ENCODE measurements around the gene MAOA. TPM values are rescaled to one million over a fixed set of nuclear protein-coding genes. Genes with fewer than 3 reads are reported as not detected.
"Not testable (repeated sequence)": the region's sequence is repeated elsewhere in the genome, so short reads cannot be mapped to it uniquely, and the experiment has no call there.

The MAOA gene
- polyA plus RNA-seq (2012; ENCODE audit: low read depth, missing spikeins) = not detected

DNA sequence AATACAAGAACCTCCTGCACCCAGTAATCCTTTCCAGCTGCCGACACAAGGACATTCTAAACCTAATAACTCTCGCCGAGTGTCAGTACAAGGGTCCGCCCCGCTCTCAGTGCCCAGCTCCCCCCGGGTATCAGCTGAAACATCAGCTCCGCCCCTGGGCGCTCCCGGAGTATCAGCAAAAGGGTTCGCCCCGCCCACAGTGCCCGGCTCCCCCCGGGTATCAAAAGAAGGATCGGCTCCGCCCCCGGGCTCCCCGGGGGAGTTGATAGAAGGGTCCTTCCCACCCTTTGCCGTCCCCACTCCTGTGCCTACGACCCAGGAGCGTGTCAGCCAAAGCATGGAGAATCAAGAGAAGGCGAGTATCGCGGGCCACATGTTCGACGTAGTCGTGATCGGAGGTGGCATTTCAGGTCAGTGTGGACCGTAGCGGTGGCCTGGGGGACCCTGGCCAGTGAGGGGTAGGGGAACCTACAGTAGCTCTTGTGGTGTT lies at the start of gene MAOA:
MAOA (plus strand) TSS at position 295 of the 490 bp plus-strand sequence; CDS start at position 338, 43 bp downstream.
- no peak for TF ChIP-seq SPI1 (IDR thresholded peaks at IDR 0.05; ENCODE audit: low read depth, low read length)

DNA sequence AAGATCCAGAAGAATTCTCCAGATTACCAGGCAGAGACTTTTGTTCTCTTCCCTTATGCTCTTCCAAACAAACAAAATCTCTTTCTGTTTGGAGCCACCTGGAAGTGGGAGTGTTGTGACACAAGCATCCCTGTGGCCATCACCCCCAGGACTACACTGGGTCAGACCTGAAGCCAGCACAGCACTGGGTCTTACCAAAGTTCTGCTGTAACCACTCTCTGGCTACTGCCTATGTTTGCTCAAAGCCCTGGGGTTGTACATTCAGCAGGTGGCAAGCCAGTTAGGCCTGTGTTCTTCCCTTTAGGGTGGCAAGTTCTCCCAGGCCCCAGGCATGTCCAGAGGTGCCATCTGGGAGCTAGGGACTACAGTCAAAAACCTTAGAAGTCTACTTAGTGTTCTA lies 43.7 kb upstream of the MAOA start:
- no peak for FAIRE-seq
- TF ChIP-seq TAF1 (IDR thresholded peaks at IDR 0.05; ENCODE audit: low read depth, low read length) (no peak), POLR2A (IDR thresholded peaks at IDR 0.05; ENCODE audit: low read depth, low read length) (no peak), POLR2AphosphoS5 (IDR thresholded peaks at IDR 0.05; ENCODE audit: low read depth, low read length) (no peak), PAX5 (IDR thresholded peaks at IDR 0.05; ENCODE audit: insufficient read depth, low read length, severe bottlenecking) (no peak), POU2F2 (IDR thresholded peaks at IDR 0.05; ENCODE audit: low read depth, low read length) (no peak), SPI1 (IDR thresholded peaks at IDR 0.05; ENCODE audit: low read depth, low read length) (no peak)
- no peak for DNase-seq (ENCODE audit: insufficient read length, low spot score)

More for the DNA sequence above, at the start of gene MAOA:
- FAIRE-seq (no peak), DNase-seq (ENCODE audit: insufficient read length, low spot score) (no peak)

- TF ChIP-seq SPI1 (IDR thresholded peaks at IDR 0.05; ENCODE audit: low read depth, low read length) (no peak), POLR2A (IDR thresholded peaks at IDR 0.05; ENCODE audit: low read depth, low read length) (no peak), POU2F2 (IDR thresholded peaks at IDR 0.05; ENCODE audit: low read depth, low read length) (no peak), TAF1 (IDR thresholded peaks at IDR 0.05; ENCODE audit: low read depth, low read length) (no peak)
- FAIRE-seq (no peak), DNase-seq (ENCODE audit: insufficient read length, low spot score) (no peak)
Measured at GRCh38 chrX:43615660-43616059, 40.4 kb upstream of the MAOA start.

DNA sequence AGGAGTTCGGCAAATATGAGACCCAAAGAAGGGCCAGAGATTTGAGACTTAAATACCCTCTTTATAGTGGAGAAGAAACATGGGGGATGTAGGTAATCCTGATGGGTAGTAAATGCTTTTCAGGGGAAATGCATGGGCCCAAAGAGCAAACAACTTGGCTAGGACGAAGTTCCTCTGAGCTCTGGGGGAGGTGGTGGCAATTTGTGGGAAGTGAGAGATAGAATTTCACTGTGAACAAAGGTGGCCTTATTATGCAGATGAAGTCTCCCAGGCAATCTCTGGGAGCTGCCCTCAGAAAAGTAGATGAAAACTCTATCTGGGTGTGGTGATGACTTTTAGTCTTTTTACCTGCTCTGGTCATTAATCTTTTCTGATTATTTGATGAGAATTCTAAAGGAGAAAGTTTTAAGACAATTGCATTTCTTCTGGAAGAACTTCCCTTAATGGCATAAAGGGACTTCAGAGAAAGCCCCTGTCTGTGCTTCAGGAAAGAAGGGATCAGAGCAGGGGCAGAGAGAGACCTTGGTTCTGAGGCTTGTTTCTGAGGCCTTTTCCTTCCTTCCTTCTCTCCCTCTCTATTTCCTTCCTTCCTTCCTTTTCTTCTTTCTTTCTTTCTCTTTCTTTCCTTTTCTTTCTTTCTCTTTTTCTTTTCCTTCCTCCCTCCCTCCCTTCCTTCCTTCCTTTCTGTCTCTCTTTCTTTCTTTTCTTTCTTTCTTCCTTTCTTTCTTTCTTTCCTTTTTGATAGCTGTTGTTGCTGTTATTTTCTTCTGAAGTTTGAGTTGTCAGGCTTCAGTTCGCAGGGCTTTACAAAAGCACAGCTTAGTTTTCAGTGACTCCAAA lies 37.5 kb upstream of the MAOA start:
- no peak for DNase-seq (ENCODE audit: insufficient read length, low spot score)
- TF ChIP-seq SPI1 (IDR thresholded peaks at IDR 0.05; ENCODE audit: low read depth, low read length) = no peak
- no peak for TF ChIP-seq POU2F2 (IDR thresholded peaks at IDR 0.05; ENCODE audit: low read depth, low read length)
- no peak for TF ChIP-seq POLR2A (IDR thresholded peaks at IDR 0.05; ENCODE audit: low read depth, low read length)
- no peak for TF ChIP-seq TAF1 (IDR thresholded peaks at IDR 0.05; ENCODE audit: low read depth, low read length)
- TF ChIP-seq POLR2AphosphoS5 (IDR thresholded peaks at IDR 0.05; ENCODE audit: low read depth, low read length) = no peak
- TF ChIP-seq PAX5 (IDR thresholded peaks at IDR 0.05; ENCODE audit: insufficient read depth, low read length, severe bottlenecking) = no peak
- FAIRE-seq = no peak

DNA sequence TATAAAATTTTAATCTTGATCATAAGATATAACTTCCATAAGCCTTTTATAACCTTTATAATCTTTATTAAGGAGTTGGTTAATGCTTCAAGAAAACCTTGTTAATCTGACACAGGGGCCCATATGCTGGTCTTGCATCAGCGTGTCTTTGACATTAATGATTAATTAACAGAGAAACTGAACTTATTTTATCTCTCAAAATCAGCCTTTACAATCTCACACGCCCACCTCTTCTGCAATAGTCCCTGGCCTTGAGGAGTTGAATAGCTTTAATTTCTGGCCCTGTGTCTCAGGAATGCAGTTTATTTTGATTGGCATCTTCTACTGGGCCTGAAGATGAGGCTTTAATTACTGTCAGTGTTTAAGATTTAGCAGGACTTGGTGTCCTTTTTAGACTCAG lies 36.2 kb upstream of the MAOA start:
- DNase-seq (ENCODE audit: insufficient read length, low spot score); FAIRE-seq: not testable (repeated sequence)

GRCh38 chrX:43627147-43627546 lies 29.0 kb upstream of the MAOA start:
- DNase-seq (ENCODE audit: insufficient read length, low spot score) (no peak), FAIRE-seq (no peak)
- TF ChIP-seq POLR2A (IDR thresholded peaks at IDR 0.05; ENCODE audit: low read depth, low read length) (no peak), SPI1 (IDR thresholded peaks at IDR 0.05; ENCODE audit: low read depth, low read length) (no peak), POU2F2 (IDR thresholded peaks at IDR 0.05; ENCODE audit: low read depth, low read length) (no peak), TAF1 (IDR thresholded peaks at IDR 0.05; ENCODE audit: low read depth, low read length) (no peak), POLR2AphosphoS5 (IDR thresholded peaks at IDR 0.05; ENCODE audit: low read depth, low read length) (no peak), PAX5 (IDR thresholded peaks at IDR 0.05; ENCODE audit: insufficient read depth, low read length, severe bottlenecking) (no peak)

DNA sequence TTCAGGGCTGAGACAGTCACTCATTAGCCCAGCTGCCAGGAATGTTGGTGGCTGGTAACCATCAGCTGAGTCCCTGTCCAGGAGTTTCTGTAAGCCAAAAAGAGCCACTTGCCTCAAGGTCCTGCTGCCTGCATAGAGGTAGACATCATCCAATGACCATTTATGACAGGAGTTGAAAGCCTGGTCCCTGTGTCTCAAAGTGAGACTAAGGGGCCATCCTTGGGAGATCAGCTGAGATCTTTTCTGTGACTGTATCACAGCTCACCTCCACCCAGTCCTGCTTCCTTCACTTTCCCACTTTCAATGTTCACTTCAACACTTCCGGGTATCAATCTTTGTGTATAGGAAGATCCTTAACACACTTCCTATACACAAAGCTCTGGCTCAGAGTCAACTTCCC lies 28.4 kb upstream of the MAOA start:
- FAIRE-seq = no peak
- TF ChIP-seq PAX5 (IDR thresholded peaks at IDR 0.05; ENCODE audit: insufficient read depth, low read length, severe bottlenecking) (no peak), TAF1 (IDR thresholded peaks at IDR 0.05; ENCODE audit: low read depth, low read length) (no peak), POLR2AphosphoS5 (IDR thresholded peaks at IDR 0.05; ENCODE audit: low read depth, low read length) (no peak), SPI1 (IDR thresholded peaks at IDR 0.05; ENCODE audit: low read depth, low read length) (no peak), POLR2A (IDR thresholded peaks at IDR 0.05; ENCODE audit: low read depth, low read length) (no peak), POU2F2 (IDR thresholded peaks at IDR 0.05; ENCODE audit: low read depth, low read length) (no peak)
- DNase-seq (ENCODE audit: insufficient read length, low spot score) = no peak

DNA sequence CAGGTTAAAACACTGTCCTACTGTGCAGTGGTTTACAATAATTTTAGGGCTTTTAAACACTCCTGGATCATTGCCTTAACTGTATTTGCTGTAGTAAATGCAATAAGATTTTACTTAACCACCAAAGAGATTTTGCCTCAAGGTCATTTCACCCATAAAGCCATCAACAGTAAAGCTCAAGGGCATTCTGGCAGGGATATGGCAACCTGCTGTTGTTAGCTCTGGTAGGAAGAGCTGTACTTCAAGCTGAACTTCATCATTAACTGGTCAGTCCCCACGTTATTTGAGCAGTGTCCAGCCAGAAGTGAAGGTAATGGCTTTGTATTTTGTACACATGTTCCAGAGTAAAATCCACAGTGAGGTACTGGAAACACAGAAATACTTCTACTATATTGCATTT lies 26.9 kb upstream of the MAOA start:
- no peak for DNase-seq (ENCODE audit: insufficient read length, low spot score)
- TF ChIP-seq POU2F2 (IDR thresholded peaks at IDR 0.05; ENCODE audit: low read depth, low read length) (no peak), TAF1 (IDR thresholded peaks at IDR 0.05; ENCODE audit: low read depth, low read length) (no peak), POLR2A (IDR thresholded peaks at IDR 0.05; ENCODE audit: low read depth, low read length) (no peak), PAX5 (IDR thresholded peaks at IDR 0.05; ENCODE audit: insufficient read depth, low read length, severe bottlenecking) (no peak), SPI1 (IDR thresholded peaks at IDR 0.05; ENCODE audit: low read depth, low read length) (no peak), POLR2AphosphoS5 (IDR thresholded peaks at IDR 0.05; ENCODE audit: low read depth, low read length) (no peak)
- no peak for FAIRE-seq

GRCh38 chrX:43631841-43632240 lies 24.3 kb upstream of the MAOA start:
- DNase-seq (ENCODE audit: insufficient read length, low spot score) = no peak
- TF ChIP-seq POLR2A (IDR thresholded peaks at IDR 0.05; ENCODE audit: low read depth, low read length) = no peak
- TF ChIP-seq SPI1 (IDR thresholded peaks at IDR 0.05; ENCODE audit: low read depth, low read length) = no peak
- no peak for TF ChIP-seq PAX5 (IDR thresholded peaks at IDR 0.05; ENCODE audit: insufficient read depth, low read length, severe bottlenecking)
- no peak for TF ChIP-seq POU2F2 (IDR thresholded peaks at IDR 0.05; ENCODE audit: low read depth, low read length)
- TF ChIP-seq POLR2AphosphoS5 (IDR thresholded peaks at IDR 0.05; ENCODE audit: low read depth, low read length) = no peak
- no peak for TF ChIP-seq TAF1 (IDR thresholded peaks at IDR 0.05; ENCODE audit: low read depth, low read length)
- FAIRE-seq = no peak

- no peak for TF ChIP-seq POU2F2 (IDR thresholded peaks at IDR 0.05; ENCODE audit: low read depth, low read length)
- no peak for TF ChIP-seq TAF1 (IDR thresholded peaks at IDR 0.05; ENCODE audit: low read depth, low read length)
- TF ChIP-seq SPI1 (IDR thresholded peaks at IDR 0.05; ENCODE audit: low read depth, low read length) = no peak
- TF ChIP-seq PAX5 (IDR thresholded peaks at IDR 0.05; ENCODE audit: insufficient read depth, low read length, severe bottlenecking) = no peak
- TF ChIP-seq POLR2A (IDR thresholded peaks at IDR 0.05; ENCODE audit: low read depth, low read length) = no peak
- TF ChIP-seq POLR2AphosphoS5 (IDR thresholded peaks at IDR 0.05; ENCODE audit: low read depth, low read length) = no peak
- no peak for DNase-seq (ENCODE audit: insufficient read length, low spot score)
- no peak for FAIRE-seq
Measured at GRCh38 chrX:43633081-43633480, 23.0 kb upstream of the MAOA start.
